Measurements from ENCODE around the gene EGFR. TPM values are rescaled to one million over a fixed set of nuclear protein-coding genes. Genes with fewer than 3 reads are reported as not detected.
A peak's percentile ranks its signal among the peaks of the same experiment; 100 is the strongest.

EGFR gene
- total RNA-seq, 2 donors from 2014 or later = 21.1 to 22.5 TPM

DNA sequence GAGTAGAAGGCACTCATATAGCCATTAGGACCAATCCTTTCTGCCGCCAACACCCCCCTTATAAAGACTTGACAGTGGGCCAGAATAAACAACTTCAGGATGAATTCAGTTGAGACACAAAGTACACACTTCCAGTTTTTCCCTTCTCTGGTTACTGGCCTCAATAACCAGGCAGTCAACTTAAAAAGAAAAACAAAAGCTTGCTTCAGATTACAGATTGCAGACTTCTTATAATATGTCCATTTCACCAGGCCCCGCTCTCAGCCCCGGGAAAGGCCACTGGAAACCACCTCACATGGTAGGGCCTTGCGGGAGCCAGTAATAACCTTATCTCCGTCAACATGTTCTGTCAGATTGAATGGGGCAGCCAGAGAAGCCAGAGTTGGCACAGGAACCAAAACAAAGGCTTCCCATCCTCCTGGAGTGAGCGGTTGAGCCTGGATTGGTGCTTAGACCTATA, 108.8 kb downstream of the EGFR start:
- Histone ChIP-seq H3K36me3 (no peaks in the 10 kb centered on the region), H3K9me3 (no peaks in the 10 kb centered on the region), H3K4me1 (peaks cover 0 to 82% of the 10 kb centered on the region in 2 donors), H3K27ac (peak overlapping the region; percentile 88 to 90), H3K4me3 (no peak overlapping the region), H3K27me3 (no peaks in the 10 kb centered on the region)
- DNase-seq (ENCODE audit: low spot score) = no peak
- TF ChIP-seq, protein P1, sequence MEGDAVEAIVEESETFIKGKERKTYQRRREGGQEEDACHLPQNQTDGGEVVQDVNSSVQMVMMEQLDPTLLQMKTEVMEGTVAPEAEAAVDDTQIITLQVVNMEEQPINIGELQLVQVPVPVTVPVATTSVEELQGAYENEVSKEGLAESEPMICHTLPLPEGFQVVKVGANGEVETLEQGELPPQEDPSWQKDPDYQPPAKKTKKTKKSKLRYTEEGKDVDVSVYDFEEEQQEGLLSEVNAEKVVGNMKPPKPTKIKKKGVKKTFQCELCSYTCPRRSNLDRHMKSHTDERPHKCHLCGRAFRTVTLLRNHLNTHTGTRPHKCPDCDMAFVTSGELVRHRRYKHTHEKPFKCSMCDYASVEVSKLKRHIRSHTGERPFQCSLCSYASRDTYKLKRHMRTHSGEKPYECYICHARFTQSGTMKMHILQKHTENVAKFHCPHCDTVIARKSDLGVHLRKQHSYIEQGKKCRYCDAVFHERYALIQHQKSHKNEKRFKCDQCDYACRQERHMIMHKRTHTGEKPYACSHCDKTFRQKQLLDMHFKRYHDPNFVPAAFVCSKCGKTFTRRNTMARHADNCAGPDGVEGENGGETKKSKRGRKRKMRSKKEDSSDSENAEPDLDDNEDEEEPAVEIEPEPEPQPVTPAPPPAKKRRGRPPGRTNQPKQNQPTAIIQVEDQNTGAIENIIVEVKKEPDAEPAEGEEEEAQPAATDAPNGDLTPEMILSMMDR (IDR thresholded peaks at IDR 0.05) = no peak

DNA sequence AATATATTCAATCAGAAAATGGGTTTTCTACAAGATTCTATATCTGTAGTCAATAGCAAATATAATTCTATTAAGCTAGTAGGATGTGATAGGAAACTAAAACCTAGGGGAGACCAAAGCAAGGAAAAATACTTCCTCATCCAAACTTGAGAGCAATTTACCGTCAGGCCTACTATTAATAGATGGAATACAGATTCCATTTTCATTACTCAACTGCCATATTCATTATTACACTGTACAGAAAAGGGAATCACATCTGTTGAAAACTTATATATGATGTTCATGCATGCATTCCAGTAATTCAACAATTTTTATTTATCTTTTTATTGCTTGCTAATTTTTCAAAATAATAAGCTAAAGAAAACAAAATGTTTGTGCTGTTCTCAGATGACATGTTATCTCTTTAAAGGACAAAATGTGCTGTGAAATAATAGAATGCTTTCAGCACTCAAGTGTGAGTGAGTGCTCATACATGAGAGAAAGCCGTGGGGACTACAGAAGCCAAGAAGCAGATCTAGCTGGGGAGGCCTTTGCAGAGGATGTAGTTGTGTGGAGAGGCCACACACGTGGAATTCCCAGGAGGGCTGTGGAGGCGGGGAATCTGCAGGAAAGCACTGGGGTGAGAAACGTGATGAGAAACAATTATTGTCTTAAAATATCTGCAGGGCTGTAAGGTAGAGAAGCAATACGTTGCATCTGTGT, 110.0 kb downstream of the EGFR start:
- no peaks in the 10 kb centered on the region for H3K36me3 ChIP-seq
- no peak for DNase-seq (ENCODE audit: low spot score)
- no peaks in the 10 kb centered on the region for H3K9me3 ChIP-seq
- H3K27ac ChIP-seq = peak overlapping the region; percentile 88 to 90
- peaks cover 0 to 93% of the 10 kb centered on the region in 2 donors for H3K4me1 ChIP-seq
- no peaks in the 10 kb centered on the region for H3K27me3 ChIP-seq
- TF ChIP-seq, protein P1 (IDR thresholded peaks at IDR 0.05) = no peak
- no peak overlapping the region for H3K4me3 ChIP-seq

GRCh38 chr7:55129541-55130394, 111.0 kb downstream of the EGFR start:
- Histone ChIP-seq H3K27me3 (no peaks in the 10 kb centered on the region), H3K9me3 (no peaks in the 10 kb centered on the region), H3K36me3 (no peaks in the 10 kb centered on the region), H3K4me3 (no peak overlapping the region), H3K4me1 (peaks cover 0 to 96% of the 10 kb centered on the region in 2 donors), H3K27ac (peak overlapping the region; percentile 88 to 90)
- DNase-seq (ENCODE audit: low spot score) = no peak
- TF ChIP-seq, protein P1 (IDR thresholded peaks at IDR 0.05) = peak in 1 of 2 donors; percentile 27

GRCh38 chr7:55130395-55131141, 111.8 kb downstream of the EGFR start:
- Histone ChIP-seq H3K4me1 (peaks cover 0 to 91% of the 10 kb centered on the region in 2 donors), H3K36me3 (no peaks in the 10 kb centered on the region), H3K4me3 (no peak overlapping the region), H3K27me3 (no peaks in the 10 kb centered on the region), H3K27ac (peak overlapping the region; percentile 88 to 90), H3K9me3 (no peaks in the 10 kb centered on the region)
- TF ChIP-seq, protein P1 (IDR thresholded peaks at IDR 0.05) = no peak
- no peak for DNase-seq (ENCODE audit: low spot score)

DNA sequence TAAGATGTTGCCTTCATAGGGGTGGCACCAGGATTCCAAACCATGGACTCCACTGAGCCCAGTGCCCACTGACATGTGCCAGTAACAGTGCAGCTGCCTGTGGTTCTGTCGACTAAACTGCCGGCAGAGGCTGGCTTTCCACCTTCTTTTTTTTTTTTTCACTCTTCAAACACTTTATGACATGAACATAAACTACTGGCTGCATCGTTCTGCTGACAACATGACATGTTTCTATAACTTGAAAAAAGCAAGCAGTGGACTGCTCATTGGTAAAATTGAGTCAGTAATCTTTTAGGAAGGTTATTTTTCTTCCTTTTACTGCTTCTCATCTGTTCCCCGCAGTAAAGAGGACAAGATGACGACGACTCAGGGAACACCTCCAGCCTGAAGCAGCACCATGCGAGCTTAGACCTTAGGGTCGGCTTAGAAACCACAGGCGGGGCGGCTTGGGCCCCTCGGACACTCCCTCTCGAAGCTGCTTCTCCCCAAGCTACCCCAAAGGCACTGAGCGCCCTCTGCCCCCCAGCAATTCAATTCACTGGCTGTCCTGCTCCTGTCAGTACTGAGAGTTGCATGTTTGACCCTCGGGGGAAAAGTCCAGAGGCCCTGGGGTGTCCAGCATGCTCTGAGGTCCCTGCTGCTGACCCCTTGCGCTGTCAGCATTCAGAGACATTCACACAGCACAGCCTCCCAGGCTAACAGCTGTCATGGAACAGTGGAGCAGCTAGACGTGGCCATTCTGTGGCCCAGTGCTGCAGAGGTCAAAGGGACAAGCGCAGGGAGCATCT, 112.5 kb downstream of the EGFR start:
- no peak for DNase-seq (ENCODE audit: low spot score)
- Histone ChIP-seq H3K27me3 (no peaks in the 10 kb centered on the region), H3K36me3 (no peaks in the 10 kb centered on the region), H3K9me3 (no peaks in the 10 kb centered on the region), H3K4me1 (peaks cover 0 to 85% of the 10 kb centered on the region in 2 donors), H3K27ac (peak overlapping the region; percentile 88 to 90), H3K4me3 (no peak overlapping the region)
- TF ChIP-seq, protein P1 (IDR thresholded peaks at IDR 0.05) = no peak
